Gastroesophageal sphincter (tissue), 4 donors: ENCODE data around the gene HSD17B8. TPM values are rescaled to one million over a fixed set of nuclear protein-coding genes. Genes with fewer than 3 reads are reported as not detected.
A peak's percentile ranks its signal among the peaks of the same experiment; 100 is the strongest.

ENCODE experiments used
- ATAC-seq: fragments of 150-250 bp; one replicate; pipeline ENCODE4 v1.9.1; 2016; ENCODE audit warnings: mild to moderate bottlenecking, moderate library complexity
- H3K27ac ChIP-seq, 4 donors: fragments of 200-600 bp; sonication (generic) in 3 of 4; 1 replicate in 3 of 4; 2 replicates in 1 of 4; pipeline ENCODE4 v1.5.1; 2016 to 2019
- H3K27me3 ChIP-seq: fragments of 200-600 bp; sonication (generic); one replicate; pipeline ENCODE4 v1.5.1; 2019
- H3K36me3 ChIP-seq, 2 donors: fragments of 200-600 bp; sonication (generic); one replicate each; pipeline ENCODE4 v1.5.1; 2019; ENCODE audit warnings: control low read depth in 1 of 2
- H3K4me1 ChIP-seq, 3 donors: fragments of 200-600 bp; sonication (generic); 1 replicate in 2 of 3; 2 replicates in 1 of 3; pipeline ENCODE4 v1.5.1; 2016 to 2019; ENCODE audit warnings: control low read depth in 2 of 3
- H3K4me3 ChIP-seq, 2 donors: fragments of 200-600 bp; sonication (generic); one replicate each; pipeline ENCODE4 v1.5.1; 2019; ENCODE audit warnings: mild to moderate bottlenecking in 1 of 2, moderate library complexity in 1 of 2
- H3K9me3 ChIP-seq, 3 donors: fragments of 200-600 bp; sonication (generic); one replicate each; pipeline ENCODE4 v1.5.1; 2017 to 2019; ENCODE audit warnings: control low read depth in 2 of 3
- EP300 ChIP-seq: sonication (generic); formaldehyde crosslinking; IDR thresholded peaks from one replicate; pipeline ENCODE4 v1.6.1; 2017; ENCODE audit warnings: antibody characterized with exemption, mild to moderate bottlenecking
- POLR2A ChIP-seq, 2 donors: fragments of 450-650 bp; IDR thresholded peaks; one replicate each; pipeline ENCODE4 v1.6.1; 2017; ENCODE audit warnings: antibody characterized with exemption in 2 of 2, mild to moderate bottlenecking in 2 of 2, moderate library complexity in 1 of 2
- POLR2AphosphoS5 ChIP-seq: sonication (generic); formaldehyde crosslinking; IDR thresholded peaks from one replicate; pipeline ENCODE4 v1.6.1; 2017; ENCODE audit warnings: antibody characterized with exemption
- WGBS, 2 donors: methylation state at CpG; one replicate each; pipeline ENCODE4 v1.1.5; 2018; ENCODE audit warnings: low coverage in 1 of 2; 5-methylcytosine and 5-hydroxymethylcytosine counted together
- total RNA-seq, 4 donors: library from RNA; depleted of rRNA; stranded (reverse); fragments of >200 nt; gene quantifications; one replicate each; pipeline ENCODE4 v1.1.0, GENCODE V29; 2016
- TF ChIP-seq, protein P1 (sequence below), 4 experiments: fragments of 200-600 bp in 2 of 4; fragments of 450-650 bp in 2 of 4; sonication (generic) in 1 of 4; IDR thresholded peaks; one replicate each; pipeline ENCODE4 v1.5.1; 2017 to 2019; ENCODE audit warnings: antibody characterized with exemption in 4 of 4, mild to moderate bottlenecking in 2 of 4, moderate library complexity in 2 of 4

HSD17B8 gene
- total RNA-seq, 4 donors from 2014 or later: 2.2 to 16.1 (median 12.2) TPM

DNA sequence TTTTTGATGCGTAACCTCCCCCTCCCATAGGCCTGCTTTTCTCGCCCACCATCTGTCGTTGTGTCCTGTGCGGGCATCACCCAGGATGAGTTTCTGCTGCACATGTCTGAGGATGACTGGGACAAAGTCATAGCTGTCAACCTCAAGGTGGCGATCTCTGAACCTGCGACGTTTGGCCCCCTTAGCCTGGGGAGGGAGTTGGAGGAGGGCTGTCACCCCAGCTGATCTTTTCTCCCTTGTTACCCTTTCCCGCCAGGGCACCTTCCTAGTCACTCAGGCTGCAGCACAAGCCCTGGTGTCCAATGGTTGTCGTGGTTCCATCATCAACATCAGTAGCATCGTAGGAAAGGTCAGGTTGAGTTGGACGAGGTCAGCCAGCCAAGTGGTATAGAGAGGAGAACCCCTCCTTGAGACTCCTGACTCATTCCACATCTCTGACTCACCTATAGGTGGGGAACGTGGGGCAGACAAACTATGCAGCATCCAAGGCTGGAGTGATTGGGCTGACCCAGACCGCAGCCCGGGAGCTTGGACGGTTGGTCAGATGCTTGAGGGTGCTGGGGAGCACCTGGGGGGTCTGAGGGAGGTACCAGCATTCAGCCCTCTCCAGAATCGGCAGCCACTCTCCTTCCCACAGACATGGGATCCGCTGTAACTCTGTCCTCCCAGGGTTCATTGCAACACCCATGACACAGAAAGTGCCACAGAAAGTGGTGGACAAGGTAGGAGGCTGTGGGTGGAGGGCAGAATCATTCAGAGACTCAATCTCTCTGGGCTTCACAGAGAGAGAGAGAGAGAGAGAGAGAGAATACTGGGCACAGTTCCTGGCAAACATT, 954 bp downstream of the HSD17B8 start:
- ATAC-seq: no peak
- Histone ChIP-seq H3K4me3 (peak overlapping the region in 1 of 2 donors; percentile 74), H3K36me3 (peaks cover 0 to 33% of the 10 kb centered on the region in 2 donors), H3K27ac (peak overlapping the region in 3 of 4 donors; percentile 68 to 78 (median 76)), H3K27me3 (no peaks in the 10 kb centered on the region), H3K4me1 (peaks cover 9 to 78% (median 26%) of the 10 kb centered on the region in 3 donors), H3K9me3 (no peaks in the 10 kb centered on the region)
- 50% methylated on average over 2 of the region's 17 CpGs; no CpG with 5 or more reads in 1 of the 2 donors for WGBS, 2 donors
- TF ChIP-seq, protein P1, sequence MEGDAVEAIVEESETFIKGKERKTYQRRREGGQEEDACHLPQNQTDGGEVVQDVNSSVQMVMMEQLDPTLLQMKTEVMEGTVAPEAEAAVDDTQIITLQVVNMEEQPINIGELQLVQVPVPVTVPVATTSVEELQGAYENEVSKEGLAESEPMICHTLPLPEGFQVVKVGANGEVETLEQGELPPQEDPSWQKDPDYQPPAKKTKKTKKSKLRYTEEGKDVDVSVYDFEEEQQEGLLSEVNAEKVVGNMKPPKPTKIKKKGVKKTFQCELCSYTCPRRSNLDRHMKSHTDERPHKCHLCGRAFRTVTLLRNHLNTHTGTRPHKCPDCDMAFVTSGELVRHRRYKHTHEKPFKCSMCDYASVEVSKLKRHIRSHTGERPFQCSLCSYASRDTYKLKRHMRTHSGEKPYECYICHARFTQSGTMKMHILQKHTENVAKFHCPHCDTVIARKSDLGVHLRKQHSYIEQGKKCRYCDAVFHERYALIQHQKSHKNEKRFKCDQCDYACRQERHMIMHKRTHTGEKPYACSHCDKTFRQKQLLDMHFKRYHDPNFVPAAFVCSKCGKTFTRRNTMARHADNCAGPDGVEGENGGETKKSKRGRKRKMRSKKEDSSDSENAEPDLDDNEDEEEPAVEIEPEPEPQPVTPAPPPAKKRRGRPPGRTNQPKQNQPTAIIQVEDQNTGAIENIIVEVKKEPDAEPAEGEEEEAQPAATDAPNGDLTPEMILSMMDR (IDR thresholded peaks at IDR 0.05): no peak
- TF ChIP-seq POLR2A (IDR thresholded peaks at IDR 0.05) (no peak), POLR2AphosphoS5 (no peak), EP300 (no peak)

- peaks cover 9 to 76% (median 26%) of the 10 kb centered on the region in 3 donors for H3K4me1 ChIP-seq
Measured at GRCh38 chr6:33206027-33206863, 1.8 kb downstream of the HSD17B8 start.

GRCh38 chr6:33206864-33207551, 2.6 kb downstream of the HSD17B8 start:
- H3K27me3 ChIP-seq: no peaks in the 10 kb centered on the region
- no peak for ATAC-seq
- H3K4me3 ChIP-seq: peak overlapping the region; percentile 69 to 91
- no peaks in the 10 kb centered on the region for H3K9me3 ChIP-seq
- H3K36me3 ChIP-seq: peaks cover 0 to 45% of the 10 kb centered on the region in 2 donors
- WGBS, 2 donors: 18% methylated on average over 7 to 14 of the region's 20 CpGs
- peaks cover 2 to 69% (median 18%) of the 10 kb centered on the region in 3 donors for H3K4me1 ChIP-seq
- peak overlapping the region in 3 of 4 donors; percentile 95 to 98 (median 96) for H3K27ac ChIP-seq
- TF ChIP-seq, protein P1 (IDR thresholded peaks at IDR 0.05): no peak
- no peak for TF ChIP-seq EP300
- TF ChIP-seq POLR2A (IDR thresholded peaks at IDR 0.05): no peak
- TF ChIP-seq POLR2AphosphoS5: no peak

More at GRCh38 chr6:33206027-33206863, 1.8 kb downstream of the HSD17B8 start:
- Histone ChIP-seq H3K27ac (no peak overlapping the region), H3K27me3 (no peaks in the 10 kb centered on the region), H3K4me3 (no peak overlapping the region), H3K36me3 (peaks cover 0 to 41% of the 10 kb centered on the region in 2 donors), H3K9me3 (no peaks in the 10 kb centered on the region)
- 58 to 72% methylated on average over 3 of the region's 3 CpGs for WGBS, 2 donors
- TF ChIP-seq, protein P1 (IDR thresholded peaks at IDR 0.05): no peak
- no peak for TF ChIP-seq EP300
- no peak for TF ChIP-seq POLR2A (IDR thresholded peaks at IDR 0.05)
- no peak for TF ChIP-seq POLR2AphosphoS5
- no peak for ATAC-seq

- peak; percentile 10 for ATAC-seq
- Histone ChIP-seq H3K27ac (peak overlapping the region; percentile 75 to 98 (median 96)), H3K27me3 (no peaks in the 10 kb centered on the region), H3K4me3 (peak overlapping the region; percentile 69 to 91), H3K4me1 (peaks cover 0 to 69% (median 18%) of the 10 kb centered on the region in 3 donors), H3K36me3 (peaks cover 0 to 42% of the 10 kb centered on the region in 2 donors), H3K9me3 (no peaks in the 10 kb centered on the region)
- TF ChIP-seq, protein P1 (IDR thresholded peaks at IDR 0.05): no peak
- TF ChIP-seq EP300: no peak
- no peak for TF ChIP-seq POLR2A (IDR thresholded peaks at IDR 0.05)
- TF ChIP-seq POLR2AphosphoS5: no peak
- WGBS, 2 donors: 0 to 2% methylated on average over 7 to 14 of the region's 29 CpGs
Measured at GRCh38 chr6:33207552-33208090, 3.2 kb downstream of the HSD17B8 start.
